ENCODE results near the gene DEFB121.

DEFB121 gene

DNA sequence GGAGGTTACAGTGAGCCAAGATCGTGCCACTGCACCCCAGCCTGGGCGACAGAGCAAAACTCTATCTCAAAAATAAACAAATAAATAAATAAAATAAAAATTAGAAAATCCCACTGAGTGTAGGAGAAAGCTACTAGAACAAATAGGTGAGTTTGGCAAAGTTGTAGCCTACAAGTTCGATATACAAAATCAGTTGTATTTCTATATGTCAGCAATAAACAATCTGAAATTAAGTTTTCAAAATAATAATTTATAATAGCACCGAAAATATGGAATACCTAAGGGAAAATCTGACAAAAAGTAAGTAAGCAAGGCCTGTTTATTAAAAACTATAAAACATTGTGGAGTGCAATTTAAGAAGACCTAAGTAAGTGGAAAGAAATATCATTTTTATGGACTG is 42.7 kb downstream of the DEFB121 start:
- TF ChIP-seq, protein P1, sequence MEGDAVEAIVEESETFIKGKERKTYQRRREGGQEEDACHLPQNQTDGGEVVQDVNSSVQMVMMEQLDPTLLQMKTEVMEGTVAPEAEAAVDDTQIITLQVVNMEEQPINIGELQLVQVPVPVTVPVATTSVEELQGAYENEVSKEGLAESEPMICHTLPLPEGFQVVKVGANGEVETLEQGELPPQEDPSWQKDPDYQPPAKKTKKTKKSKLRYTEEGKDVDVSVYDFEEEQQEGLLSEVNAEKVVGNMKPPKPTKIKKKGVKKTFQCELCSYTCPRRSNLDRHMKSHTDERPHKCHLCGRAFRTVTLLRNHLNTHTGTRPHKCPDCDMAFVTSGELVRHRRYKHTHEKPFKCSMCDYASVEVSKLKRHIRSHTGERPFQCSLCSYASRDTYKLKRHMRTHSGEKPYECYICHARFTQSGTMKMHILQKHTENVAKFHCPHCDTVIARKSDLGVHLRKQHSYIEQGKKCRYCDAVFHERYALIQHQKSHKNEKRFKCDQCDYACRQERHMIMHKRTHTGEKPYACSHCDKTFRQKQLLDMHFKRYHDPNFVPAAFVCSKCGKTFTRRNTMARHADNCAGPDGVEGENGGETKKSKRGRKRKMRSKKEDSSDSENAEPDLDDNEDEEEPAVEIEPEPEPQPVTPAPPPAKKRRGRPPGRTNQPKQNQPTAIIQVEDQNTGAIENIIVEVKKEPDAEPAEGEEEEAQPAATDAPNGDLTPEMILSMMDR (IDR thresholded peaks at IDR 0.05; ENCODE audit: low read depth, low read length): no peak
- in situ Hi-C loops (cut with HindIII; ENCODE audit: low sequenced_read_pairs): no loop called here
- H3K4me3 ChIP-seq (ENCODE audit: low read depth, low read length): no peak overlapping the region
- no peak for DNase-seq (ENCODE audit: low read depth, low spot score)

- H3K4me3 ChIP-seq (ENCODE audit: low read depth, low read length): no peak overlapping the region
- DNase-seq (ENCODE audit: low read depth, low spot score): no peak
- TF ChIP-seq, protein P1 (IDR thresholded peaks at IDR 0.05; ENCODE audit: low read depth, low read length): no peak
- in situ Hi-C loops (cut with HindIII; ENCODE audit: low sequenced_read_pairs): no loop called here
Measured at GRCh38 chr20:31355981-31356380, 50.0 kb downstream of the DEFB121 start.

All from astrocyte of the spinal cord (primary cell).